Measurements from ENCODE around the gene APBA3. TPM values are rescaled to one million over a fixed set of nuclear protein-coding genes. Genes with fewer than 3 reads are reported as not detected.

The APBA3 gene
- polyA plus RNA-seq, 2 of the 4 experiments (the other 2 are of a cell fraction): 5.5 to 10.0 TPM

DNA sequence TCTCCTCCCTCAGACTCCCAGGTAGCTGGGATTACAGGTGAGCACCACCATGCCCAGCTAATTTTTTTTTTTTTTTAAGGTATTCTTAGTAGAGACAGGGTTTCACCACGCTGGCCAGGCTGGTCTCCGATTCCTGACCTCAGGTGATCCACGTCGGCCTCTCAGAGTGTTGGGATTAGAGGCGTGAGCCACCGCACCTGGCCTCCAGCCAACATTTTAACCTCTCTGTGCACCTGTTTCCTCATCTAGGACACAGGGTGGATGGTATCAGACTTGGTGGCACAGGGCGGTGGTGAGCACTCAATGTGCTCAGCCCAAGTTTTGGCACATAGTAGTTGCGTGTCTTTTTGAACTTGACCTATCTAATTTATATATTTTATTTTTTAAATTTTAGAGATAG, 12.5 kb downstream of the APBA3 start:
- no peak for DNase-seq (ENCODE audit: low read depth in 1 of 2, low spot score in 1 of 2)
- Histone ChIP-seq H3K27ac (no peak overlapping the region), H3K4me2 (no peak overlapping the region), H3K4me1 (no peaks in the 10 kb centered on the region), H3K9me3 (no peaks in the 10 kb centered on the region), H3K4me3 (no peak overlapping the region)
- 89% methylated on average over 8 of the region's 8 CpGs for WGBS (ENCODE audit: missing lambda C conversion rate)
- ATAC-seq: no peak
- FAIRE-seq: no peak
- TF ChIP-seq EHF (CRISPR knock-in tag; IDR thresholded peaks at IDR 0.05) (no peak), CHD4 (IDR thresholded peaks at IDR 0.05; ENCODE audit: borderline replicate concordance) (no peak), TP53 (CRISPR knock-in tag; IDR thresholded peaks at IDR 0.05) (no peak), RFX5 (IDR thresholded peaks at IDR 0.05) (no peak)
- TF ChIP-seq, protein P1, sequence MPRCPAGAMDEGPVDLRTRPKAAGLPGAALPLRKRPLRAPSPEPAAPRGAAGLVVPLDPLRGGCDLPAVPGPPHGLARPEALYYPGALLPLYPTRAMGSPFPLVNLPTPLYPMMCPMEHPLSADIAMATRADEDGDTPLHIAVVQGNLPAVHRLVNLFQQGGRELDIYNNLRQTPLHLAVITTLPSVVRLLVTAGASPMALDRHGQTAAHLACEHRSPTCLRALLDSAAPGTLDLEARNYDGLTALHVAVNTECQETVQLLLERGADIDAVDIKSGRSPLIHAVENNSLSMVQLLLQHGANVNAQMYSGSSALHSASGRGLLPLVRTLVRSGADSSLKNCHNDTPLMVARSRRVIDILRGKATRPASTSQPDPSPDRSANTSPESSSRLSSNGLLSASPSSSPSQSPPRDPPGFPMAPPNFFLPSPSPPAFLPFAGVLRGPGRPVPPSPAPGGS (IDR thresholded peaks at IDR 0.05): no peak
- POLR2A ChIA-PET: no interaction called here
- CTCF ChIA-PET: interaction anchor here (1.3 kb wide), 1 partner anchor 12 kb away, joined by 7 read pairs; the partner anchor contains the start of gene APBA3

DNA sequence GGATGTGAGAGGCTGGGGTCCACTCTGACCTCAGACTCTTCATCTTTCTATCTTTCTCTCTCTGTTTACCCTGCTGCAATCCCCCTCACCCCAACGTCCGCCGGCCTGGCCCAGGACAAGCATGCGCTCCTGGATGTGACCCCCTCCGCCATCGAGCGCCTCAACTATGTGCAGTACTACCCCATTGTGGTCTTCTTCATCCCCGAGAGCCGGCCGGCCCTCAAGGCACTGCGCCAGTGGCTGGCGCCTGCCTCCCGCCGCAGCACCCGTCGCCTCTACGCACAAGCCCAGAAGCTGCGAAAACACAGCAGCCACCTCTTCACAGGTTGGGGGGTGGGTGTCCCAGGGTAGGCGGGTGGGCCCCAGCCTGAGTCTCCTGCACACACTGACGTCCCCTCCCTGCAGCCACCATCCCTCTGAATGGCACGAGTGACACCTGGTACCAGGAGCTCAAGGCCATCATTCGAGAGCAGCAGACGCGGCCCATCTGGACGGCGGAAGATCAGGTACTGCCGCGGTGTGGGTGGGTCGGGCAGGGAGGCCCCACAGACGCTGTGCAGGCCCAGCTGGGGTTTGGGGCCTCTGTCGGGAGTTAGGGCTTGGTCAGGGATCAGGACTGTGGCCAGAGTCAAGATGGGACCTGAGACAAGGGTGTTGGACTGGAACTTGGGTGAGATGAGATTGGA, 15.0 kb downstream of the APBA3 start:
- H3K27ac ChIP-seq: no peak overlapping the region
- DNase-seq (ENCODE audit: low read depth in 1 of 2, low spot score in 1 of 2): no peak
- H3K4me3 ChIP-seq: no peak overlapping the region
- H3K9me3 ChIP-seq: no peaks in the 10 kb centered on the region
- no peak for FAIRE-seq
- WGBS (ENCODE audit: missing lambda C conversion rate): 76% methylated on average over 13 of the region's 31 CpGs
- no peak overlapping the region for H3K4me2 ChIP-seq
- ChIA-PET CTCF (interaction anchor here (1.0 to 2.4 kb wide), 3 partner anchors 15 to 75 kb away, joined by 3 to 9 read pairs (median 3); partner anchors contain the start of gene APBA3), POLR2A (no interaction called here)
- H3K4me1 ChIP-seq: no peaks in the 10 kb centered on the region
- TF ChIP-seq CBX2 (IDR thresholded peaks at IDR 0.05; ENCODE audit: borderline replicate concordance, low read depth): no peak
- peak in 1 of 2 experiments; percentile 36; a peak in 1 of 6 replicates for ATAC-seq

DNA sequence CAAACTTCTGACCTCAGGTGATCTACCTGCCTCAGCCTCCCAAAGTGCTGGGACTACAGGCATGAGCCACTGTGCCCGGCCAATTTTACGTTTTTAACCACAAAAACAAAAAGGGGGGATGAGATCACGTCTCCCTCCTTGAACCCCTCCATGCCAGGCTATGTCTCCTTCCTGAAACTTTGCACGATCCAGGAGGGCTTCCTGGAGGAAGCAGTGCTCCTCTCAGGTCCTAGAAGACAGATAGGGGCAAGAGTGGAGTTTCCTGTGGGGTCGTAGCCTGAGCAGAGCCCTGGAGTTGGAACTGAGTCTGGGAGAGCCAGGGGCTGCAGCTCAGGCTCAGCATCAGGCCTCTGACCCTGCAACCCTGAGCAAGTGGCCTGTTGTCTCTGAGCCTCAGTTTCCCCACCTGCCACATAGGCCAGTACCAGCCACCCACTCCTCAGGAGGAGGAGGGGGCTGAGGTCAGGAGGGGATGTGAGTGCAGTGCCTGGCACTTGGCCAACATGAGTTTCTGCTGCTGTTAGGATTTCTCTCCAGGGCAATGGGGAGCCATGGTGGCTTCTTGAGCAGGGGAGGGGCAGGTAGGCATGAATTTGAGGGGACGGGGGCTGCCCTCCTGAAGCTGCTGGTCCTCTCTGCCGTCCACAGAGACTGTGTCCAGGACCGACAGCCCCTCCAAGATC, 16.0 kb downstream of the APBA3 start:
- no peak overlapping the region for H3K4me3 ChIP-seq
- DNase-seq (ENCODE audit: low read depth in 1 of 2, low spot score in 1 of 2): no peak
- no peak for FAIRE-seq
- no peaks in the 10 kb centered on the region for H3K4me1 ChIP-seq
- H3K27ac ChIP-seq: no peak overlapping the region
- no peak overlapping the region for H3K4me2 ChIP-seq
- no peak for ATAC-seq
- H3K9me3 ChIP-seq: no peaks in the 10 kb centered on the region
- CTCF ChIA-PET: no interaction called here
- TF ChIP-seq, protein P2, sequence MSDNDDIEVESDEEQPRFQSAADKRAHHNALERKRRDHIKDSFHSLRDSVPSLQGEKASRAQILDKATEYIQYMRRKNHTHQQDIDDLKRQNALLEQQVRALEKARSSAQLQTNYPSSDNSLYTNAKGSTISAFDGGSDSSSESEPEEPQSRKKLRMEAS (IDR thresholded peaks at IDR 0.05): no peak
- TF ChIP-seq ZFP36 (IDR thresholded peaks at IDR 0.05; ENCODE audit: borderline replicate concordance, partially characterized antibody): peak; percentile 72
- WGBS (ENCODE audit: missing lambda C conversion rate): 29% methylated on average over 6 of the region's 8 CpGs
- POLR2A ChIA-PET: no interaction called here

DNA sequence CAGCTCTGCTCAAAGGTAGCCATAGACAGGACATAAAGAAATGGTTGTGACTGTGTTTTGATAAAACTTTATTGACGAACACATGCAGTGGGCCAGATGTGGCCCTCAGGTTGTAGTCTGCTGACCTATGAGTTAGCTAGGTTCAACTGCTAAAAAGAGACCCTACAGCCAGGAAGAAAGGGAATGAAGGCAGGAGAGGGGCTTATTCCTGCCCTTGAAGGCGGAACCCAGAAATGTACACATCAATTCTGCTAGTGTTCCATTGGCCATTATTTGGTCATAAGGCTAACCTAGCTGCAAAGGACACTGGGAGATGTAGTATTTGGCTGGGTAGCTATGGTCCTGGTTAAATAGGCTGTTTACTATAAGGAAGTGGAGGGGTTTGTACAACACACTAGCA, 18.0 kb downstream of the APBA3 start:
- Histone ChIP-seq H3K4me1 (no peaks in the 10 kb centered on the region), H3K9me3 (no peaks in the 10 kb centered on the region), H3K4me3 (no peak overlapping the region), H3K27ac (no peak overlapping the region), H3K4me2 (no peak overlapping the region)
- 80% methylated on average over 2 of the region's 2 CpGs for WGBS (ENCODE audit: missing lambda C conversion rate)
- peak; percentile 73 to 83 for ATAC-seq
- CTCF ChIA-PET: no interaction called here
- TF ChIP-seq BHLHE40 (IDR thresholded peaks at IDR 0.05; ENCODE audit: low read depth, low read length): no peak
- TF ChIP-seq, protein P3, sequence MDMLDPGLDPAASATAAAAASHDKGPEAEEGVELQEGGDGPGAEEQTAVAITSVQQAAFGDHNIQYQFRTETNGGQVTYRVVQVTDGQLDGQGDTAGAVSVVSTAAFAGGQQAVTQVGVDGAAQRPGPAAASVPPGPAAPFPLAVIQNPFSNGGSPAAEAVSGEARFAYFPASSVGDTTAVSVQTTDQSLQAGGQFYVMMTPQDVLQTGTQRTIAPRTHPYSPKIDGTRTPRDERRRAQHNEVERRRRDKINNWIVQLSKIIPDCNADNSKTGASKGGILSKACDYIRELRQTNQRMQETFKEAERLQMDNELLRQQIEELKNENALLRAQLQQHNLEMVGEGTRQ (IDR thresholded peaks at IDR 0.05): peak; percentile 24
- FAIRE-seq: no peak
- POLR2A ChIA-PET: interaction anchor here (1.1 kb wide), 1 partner anchor 19 kb away, joined by 4 read pairs; the partner anchor contains the start of gene MRPL54
- peak in 1 of 2 experiments; percentile 31 for DNase-seq (ENCODE audit: low read depth in 1 of 2, low spot score in 1 of 2)

DNA sequence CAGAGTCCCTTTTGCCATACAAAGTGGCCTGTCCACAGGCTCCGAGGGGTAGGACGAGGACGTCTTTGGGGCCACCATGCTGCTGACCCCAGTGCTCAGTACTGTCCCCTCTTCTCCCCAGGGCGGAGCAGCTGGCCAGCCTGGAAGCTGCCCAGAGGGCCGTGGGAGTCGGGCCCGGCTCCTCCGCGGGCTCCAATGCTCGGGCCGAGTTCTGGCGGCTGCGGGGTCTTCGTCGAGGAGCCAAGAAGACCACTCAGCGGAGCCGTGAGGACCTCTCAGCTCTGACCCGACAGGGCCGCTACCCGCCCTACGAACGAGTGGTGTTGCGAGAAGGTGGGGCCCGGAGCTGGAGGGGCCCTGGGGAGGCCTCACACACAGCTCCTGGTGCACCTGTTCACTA, 21.1 kb downstream of the APBA3 start:
- 96% methylated on average over 24 of the region's 24 CpGs for WGBS (ENCODE audit: missing lambda C conversion rate)
- ChIA-PET CTCF (interaction anchor here (1.1 to 1.6 kb wide), 2 partner anchors 9 to 12 kb away, joined by 3 to 5 read pairs; no protein-coding TSS in a partner anchor), POLR2A (no interaction called here)
- H3K4me3 ChIP-seq: no peak overlapping the region
- no peak overlapping the region for H3K4me2 ChIP-seq
- TF ChIP-seq EHMT2 (IDR thresholded peaks at IDR 0.05; ENCODE audit: low read depth) (no peak), HOXB5 (CRISPR knock-in tag; IDR thresholded peaks at IDR 0.05) (no peak), HEYL (CRISPR knock-in tag; IDR thresholded peaks at IDR 0.05) (no peak), ESRRA (IDR thresholded peaks at IDR 0.05; ENCODE audit: borderline replicate concordance, low read length) (no peak), FOSB (CRISPR knock-in tag; IDR thresholded peaks at IDR 0.05) (no peak), CHD4 (IDR thresholded peaks at IDR 0.05; ENCODE audit: borderline replicate concordance) (no peak)
- TF ChIP-seq, protein P4, sequence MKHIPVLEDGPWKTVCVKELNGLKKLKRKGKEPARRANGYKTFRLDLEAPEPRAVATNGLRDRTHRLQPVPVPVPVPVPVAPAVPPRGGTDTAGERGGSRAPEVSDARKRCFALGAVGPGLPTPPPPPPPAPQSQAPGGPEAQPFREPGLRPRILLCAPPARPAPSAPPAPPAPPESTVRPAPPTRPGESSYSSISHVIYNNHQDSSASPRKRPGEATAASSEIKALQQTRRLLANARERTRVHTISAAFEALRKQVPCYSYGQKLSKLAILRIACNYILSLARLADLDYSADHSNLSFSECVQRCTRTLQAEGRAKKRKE (CRISPR knock-in tag; IDR thresholded peaks at IDR 0.05; ENCODE audit: low read depth): no peak
- TF ChIP-seq, protein P5, sequence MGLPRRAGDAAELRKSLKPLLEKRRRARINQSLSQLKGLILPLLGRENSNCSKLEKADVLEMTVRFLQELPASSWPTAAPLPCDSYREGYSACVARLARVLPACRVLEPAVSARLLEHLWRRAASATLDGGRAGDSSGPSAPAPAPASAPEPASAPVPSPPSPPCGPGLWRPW (IDR thresholded peaks at IDR 0.05): no peak
- no peaks in the 10 kb centered on the region for H3K9me3 ChIP-seq
- FAIRE-seq: no peak
- ATAC-seq: no peak
- DNase-seq (ENCODE audit: low read depth in 1 of 2, low spot score in 1 of 2): no peak
- H3K27ac ChIP-seq: no peak overlapping the region
- no peaks in the 10 kb centered on the region for H3K4me1 ChIP-seq

Data from A549 (cell line).